HEK293 (cell line): Measurements from ENCODE around the gene MYZAP.

Experiments
- CTCF ChIP-seq: fragments of 450-650 bp; formaldehyde crosslinking; IDR thresholded peaks from 2 replicates; pipeline ENCODE4 v1.5.1; 2016; ENCODE audit warnings: missing biosample characterization, missing genetic modification characterization
- ZNF121 ChIP-seq: fragments of 450-650 bp; formaldehyde crosslinking; IDR thresholded peaks from 2 replicates; pipeline ENCODE4 v1.5.1; 2016; ENCODE audit warnings: missing biosample characterization, missing genetic modification characterization
- TF ChIP-seq, protein P1 (sequence below): fragments of 450-650 bp; formaldehyde crosslinking; IDR thresholded peaks from 2 replicates; pipeline ENCODE4 v1.5.1; 2016; ENCODE audit warnings: missing biosample characterization, missing genetic modification characterization

- TF ChIP-seq ZNF121 (tag by site-specific recombination) (no peak), CTCF (tag by site-specific recombination) (no peak)
- TF ChIP-seq, protein P1, sequence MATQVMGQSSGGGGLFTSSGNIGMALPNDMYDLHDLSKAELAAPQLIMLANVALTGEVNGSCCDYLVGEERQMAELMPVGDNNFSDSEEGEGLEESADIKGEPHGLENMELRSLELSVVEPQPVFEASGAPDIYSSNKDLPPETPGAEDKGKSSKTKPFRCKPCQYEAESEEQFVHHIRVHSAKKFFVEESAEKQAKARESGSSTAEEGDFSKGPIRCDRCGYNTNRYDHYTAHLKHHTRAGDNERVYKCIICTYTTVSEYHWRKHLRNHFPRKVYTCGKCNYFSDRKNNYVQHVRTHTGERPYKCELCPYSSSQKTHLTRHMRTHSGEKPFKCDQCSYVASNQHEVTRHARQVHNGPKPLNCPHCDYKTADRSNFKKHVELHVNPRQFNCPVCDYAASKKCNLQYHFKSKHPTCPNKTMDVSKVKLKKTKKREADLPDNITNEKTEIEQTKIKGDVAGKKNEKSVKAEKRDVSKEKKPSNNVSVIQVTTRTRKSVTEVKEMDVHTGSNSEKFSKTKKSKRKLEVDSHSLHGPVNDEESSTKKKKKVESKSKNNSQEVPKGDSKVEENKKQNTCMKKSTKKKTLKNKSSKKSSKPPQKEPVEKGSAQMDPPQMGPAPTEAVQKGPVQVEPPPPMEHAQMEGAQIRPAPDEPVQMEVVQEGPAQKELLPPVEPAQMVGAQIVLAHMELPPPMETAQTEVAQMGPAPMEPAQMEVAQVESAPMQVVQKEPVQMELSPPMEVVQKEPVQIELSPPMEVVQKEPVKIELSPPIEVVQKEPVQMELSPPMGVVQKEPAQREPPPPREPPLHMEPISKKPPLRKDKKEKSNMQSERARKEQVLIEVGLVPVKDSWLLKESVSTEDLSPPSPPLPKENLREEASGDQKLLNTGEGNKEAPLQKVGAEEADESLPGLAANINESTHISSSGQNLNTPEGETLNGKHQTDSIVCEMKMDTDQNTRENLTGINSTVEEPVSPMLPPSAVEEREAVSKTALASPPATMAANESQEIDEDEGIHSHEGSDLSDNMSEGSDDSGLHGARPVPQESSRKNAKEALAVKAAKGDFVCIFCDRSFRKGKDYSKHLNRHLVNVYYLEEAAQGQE (tag by site-specific recombination): no peak
Measured at GRCh38 chr15:57686657-57687056, 95.0 kb downstream of the MYZAP start.
